Measurements from ENCODE around the gene CAPN15.

GRCh38 chr16:595942-596735 is 68.6 kb downstream of the CAPN15 start:
- TF ChIP-seq, protein P1, sequence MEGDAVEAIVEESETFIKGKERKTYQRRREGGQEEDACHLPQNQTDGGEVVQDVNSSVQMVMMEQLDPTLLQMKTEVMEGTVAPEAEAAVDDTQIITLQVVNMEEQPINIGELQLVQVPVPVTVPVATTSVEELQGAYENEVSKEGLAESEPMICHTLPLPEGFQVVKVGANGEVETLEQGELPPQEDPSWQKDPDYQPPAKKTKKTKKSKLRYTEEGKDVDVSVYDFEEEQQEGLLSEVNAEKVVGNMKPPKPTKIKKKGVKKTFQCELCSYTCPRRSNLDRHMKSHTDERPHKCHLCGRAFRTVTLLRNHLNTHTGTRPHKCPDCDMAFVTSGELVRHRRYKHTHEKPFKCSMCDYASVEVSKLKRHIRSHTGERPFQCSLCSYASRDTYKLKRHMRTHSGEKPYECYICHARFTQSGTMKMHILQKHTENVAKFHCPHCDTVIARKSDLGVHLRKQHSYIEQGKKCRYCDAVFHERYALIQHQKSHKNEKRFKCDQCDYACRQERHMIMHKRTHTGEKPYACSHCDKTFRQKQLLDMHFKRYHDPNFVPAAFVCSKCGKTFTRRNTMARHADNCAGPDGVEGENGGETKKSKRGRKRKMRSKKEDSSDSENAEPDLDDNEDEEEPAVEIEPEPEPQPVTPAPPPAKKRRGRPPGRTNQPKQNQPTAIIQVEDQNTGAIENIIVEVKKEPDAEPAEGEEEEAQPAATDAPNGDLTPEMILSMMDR (IDR thresholded peaks at IDR 0.05) = no peak
- TF ChIP-seq POLR2A (IDR thresholded peaks at IDR 0.05) (no peak), EP300 (IDR thresholded peaks at IDR 0.05) (no peak)

Data from suprapubic skin (tissue), 3 donors.